Measurements from ENCODE around the gene OR2L8.

DNA sequence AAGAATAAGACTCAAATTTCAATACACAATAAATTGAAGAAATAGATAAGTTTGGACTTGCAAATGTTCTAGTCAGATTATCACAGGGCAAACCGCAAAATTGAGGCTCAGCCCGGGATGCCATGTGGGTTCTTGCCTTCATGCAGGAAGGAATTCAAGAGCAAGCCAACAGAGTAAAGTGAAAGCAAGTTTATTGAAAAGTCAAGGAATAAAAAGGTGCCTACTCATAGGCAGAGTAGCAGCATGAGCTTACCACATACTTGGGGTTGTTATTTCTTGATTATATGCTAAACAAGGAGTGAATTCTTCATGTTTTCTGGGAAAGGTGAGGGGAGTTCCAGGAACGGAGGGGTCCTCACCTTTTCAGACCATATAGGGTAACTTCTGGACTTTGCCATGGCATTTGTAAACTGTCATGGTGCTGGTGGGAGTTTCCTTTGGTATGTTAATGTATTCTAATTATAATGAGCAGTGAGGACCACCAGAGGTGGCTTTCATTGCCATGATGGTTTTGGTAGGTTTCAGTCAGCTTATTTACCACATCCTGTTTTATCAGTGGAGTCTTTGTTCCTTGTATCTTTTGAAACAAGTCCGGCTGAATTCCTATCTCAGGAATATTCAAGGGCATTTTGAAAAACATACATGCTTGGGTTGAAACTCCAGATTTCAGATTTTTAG, 14.4 kb downstream of the OR2L8 start:
- TF ChIP-seq EZH2 (IDR thresholded peaks at IDR 0.05; ENCODE audit: borderline replicate concordance, low read depth, low read length), result no peak
- TF ChIP-seq HDAC8 (tag; IDR thresholded peaks at IDR 0.05), result no peak
- TF ChIP-seq, protein P1, sequence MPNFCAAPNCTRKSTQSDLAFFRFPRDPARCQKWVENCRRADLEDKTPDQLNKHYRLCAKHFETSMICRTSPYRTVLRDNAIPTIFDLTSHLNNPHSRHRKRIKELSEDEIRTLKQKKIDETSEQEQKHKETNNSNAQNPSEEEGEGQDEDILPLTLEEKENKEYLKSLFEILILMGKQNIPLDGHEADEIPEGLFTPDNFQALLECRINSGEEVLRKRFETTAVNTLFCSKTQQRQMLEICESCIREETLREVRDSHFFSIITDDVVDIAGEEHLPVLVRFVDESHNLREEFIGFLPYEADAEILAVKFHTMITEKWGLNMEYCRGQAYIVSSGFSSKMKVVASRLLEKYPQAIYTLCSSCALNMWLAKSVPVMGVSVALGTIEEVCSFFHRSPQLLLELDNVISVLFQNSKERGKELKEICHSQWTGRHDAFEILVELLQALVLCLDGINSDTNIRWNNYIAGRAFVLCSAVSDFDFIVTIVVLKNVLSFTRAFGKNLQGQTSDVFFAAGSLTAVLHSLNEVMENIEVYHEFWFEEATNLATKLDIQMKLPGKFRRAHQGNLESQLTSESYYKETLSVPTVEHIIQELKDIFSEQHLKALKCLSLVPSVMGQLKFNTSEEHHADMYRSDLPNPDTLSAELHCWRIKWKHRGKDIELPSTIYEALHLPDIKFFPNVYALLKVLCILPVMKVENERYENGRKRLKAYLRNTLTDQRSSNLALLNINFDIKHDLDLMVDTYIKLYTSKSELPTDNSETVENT (CRISPR knock-in tag; IDR thresholded peaks at IDR 0.05), result no peak
- TF ChIP-seq RAD51 (IDR thresholded peaks at IDR 0.05; ENCODE audit: borderline replicate concordance, low read depth), result no peak
- TF ChIP-seq ZNF76 (CRISPR knock-in tag; IDR thresholded peaks at IDR 0.05; ENCODE audit: borderline replicate concordance), result no peak

Measured in K562 (cell line).